ENCODE measurements around the gene GNAT1. TPM values are rescaled to one million over a fixed set of nuclear protein-coding genes. Genes with fewer than 3 reads are reported as not detected.

GNAT1 gene
- total and polyA plus RNA-seq, 2 of the 13 experiments (the other 11 are each of a cell fraction or from before 2014, with no cell fraction given), result 0.15 TPM; not detected in 1

DNA sequence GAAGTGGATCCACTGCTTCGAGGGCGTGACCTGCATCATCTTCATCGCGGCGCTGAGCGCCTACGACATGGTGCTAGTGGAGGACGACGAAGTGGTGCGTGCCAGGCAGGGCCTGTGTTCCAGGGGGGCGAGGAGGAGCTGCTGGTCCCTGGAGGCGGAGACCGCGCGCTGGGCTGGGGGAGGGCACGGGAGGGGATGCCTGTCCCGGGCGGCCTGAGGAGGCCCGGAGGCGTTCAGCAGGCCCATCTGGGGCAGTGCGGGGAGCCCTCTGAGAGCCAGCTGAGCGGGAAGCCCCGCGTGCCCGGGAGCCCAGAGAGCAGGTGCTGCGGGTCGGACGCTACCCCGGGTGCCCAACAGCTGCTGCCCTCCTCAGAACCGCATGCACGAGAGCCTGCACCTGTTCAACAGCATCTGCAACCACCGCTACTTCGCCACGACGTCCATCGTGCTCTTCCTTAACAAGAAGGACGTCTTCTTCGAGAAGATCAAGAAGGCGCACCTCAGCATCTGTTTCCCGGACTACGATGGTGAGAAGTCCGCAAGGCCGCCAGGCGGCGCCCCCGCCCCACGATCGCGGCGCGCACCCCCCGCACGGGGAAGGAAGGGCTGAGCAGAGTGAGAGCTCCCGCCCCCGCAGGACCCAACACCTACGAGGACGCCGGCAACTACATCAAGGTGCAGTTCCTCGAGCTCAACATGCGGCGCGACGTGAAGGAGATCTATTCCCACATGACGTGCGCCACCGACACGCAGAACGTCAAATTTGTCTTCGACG lies 2.9 kb downstream of the GNAT1 start:
- 94% methylated on average over 15 of the region's 70 CpGs for WGBS (ENCODE audit: low lambda C conversion rate)
- Histone ChIP-seq H3K79me2 (ENCODE audit: insufficient read depth, low read length) (no peaks in the 10 kb centered on the region), H4K20me1 (ENCODE audit: insufficient read depth, low read length) (peaks cover 4% of the 10 kb centered on the region), H3K4me2 (ENCODE audit: low read depth, low read length) (peak overlapping the region; percentile 91), H3K27me3 (ENCODE audit: control insufficient read depth in 1 of 2, insufficient read depth in 2 of 2, low read length in 2 of 2) (no peaks in the 10 kb centered on the region), H3K9me3 (ENCODE audit: low read length) (no peaks in the 10 kb centered on the region), H3K27ac (ENCODE audit: extremely low read length, insufficient read depth, low read length) (peak overlapping the region; percentile 97), H2AFZ (ENCODE audit: low read length) (no peak overlapping the region), H3K36me3 (replicated peaks in 1 of 2; ENCODE audit: control insufficient read depth in 1 of 2, insufficient read depth in 2 of 2, low read length in 2 of 2) (no peaks in the 10 kb centered on the region), H3K4me3 (replicated peaks in 1 of 3; ENCODE audit: insufficient read depth in 1 of 3, low read depth in 2 of 3, low read length in 3 of 3) (peak overlapping the region in 2 of 3 experiments; percentile 25 to 70; a peak in 4 of 6 replicates), H3K9ac (ENCODE audit: insufficient read depth, low read depth, low read length) (0 out of 2 replicates have a peak overlapping the region, but pooled peaks have one; percentile 24), H3K4me1 (ENCODE audit: insufficient read depth, low read length) (peaks cover 54% of the 10 kb centered on the region)
- ChIA-PET CTCF (ENCODE audit: low intra/inter-chr PET ratio, low total read pairs) (interaction anchor here (1.1 to 4.8 kb wide), 5 partner anchors 11 to 77 kb away, joined by 4 to 265 read pairs (median 5); partner anchors contain the start of gene SLC38A3), POLR2A (interaction anchor here (0.9 to 4.0 kb wide), 21 partner anchors 14 to 350 kb away, joined by 3 to 844 read pairs (median 10); partner anchors contain the start of genes GNAI2, HYAL1, HYAL3 and IFRD2)
- TSS peak; percentile 61 for BruUV-seq (replicated peaks)
- peak; percentile 19 for ATAC-seq
- peak; percentile 51 for DNase-seq (ENCODE audit: low spot score)
- in situ Hi-C loops (cut with HindIII; ENCODE audit: extremely low pct_ligation_motif_present, low pct_unique_long_range_greater_than_20kb) (loop anchor here (5.0 to 10.0 kb wide), 2 partner anchors 33 to 80 kb away; partner anchors contain the start of gene LSMEM2), intact Hi-C loops (cut with micrococcal nuclease; ENCODE audit: unreplicated experiment) (loop anchor here (5.0 kb wide), 1 partner anchor 78 kb away; no protein-coding TSS in a partner anchor)
- no peak for FAIRE-seq
- TF ChIP-seq TEAD3 (CRISPR knock-in tag; optimal IDR thresholded peaks at IDR 0.05; ENCODE audit: borderline replicate concordance), result peak; percentile 30
- peak; percentile 39; the same call in 1 of the 2 replicates for TF ChIP-seq ATF2 (CRISPR knock-in tag; IDR thresholded peaks at IDR 0.05)
- TF ChIP-seq SRY (CRISPR knock-in tag; IDR thresholded peaks at IDR 0.05), result 0 out of 2 replicates have a peak, but pooled peaks have one; percentile 24
- TF ChIP-seq ZBTB44 (CRISPR knock-in tag; IDR thresholded peaks at IDR 0.05), result 0 out of 2 replicates have a peak, but pooled peaks have one; percentile 36
- TF ChIP-seq, protein P1, sequence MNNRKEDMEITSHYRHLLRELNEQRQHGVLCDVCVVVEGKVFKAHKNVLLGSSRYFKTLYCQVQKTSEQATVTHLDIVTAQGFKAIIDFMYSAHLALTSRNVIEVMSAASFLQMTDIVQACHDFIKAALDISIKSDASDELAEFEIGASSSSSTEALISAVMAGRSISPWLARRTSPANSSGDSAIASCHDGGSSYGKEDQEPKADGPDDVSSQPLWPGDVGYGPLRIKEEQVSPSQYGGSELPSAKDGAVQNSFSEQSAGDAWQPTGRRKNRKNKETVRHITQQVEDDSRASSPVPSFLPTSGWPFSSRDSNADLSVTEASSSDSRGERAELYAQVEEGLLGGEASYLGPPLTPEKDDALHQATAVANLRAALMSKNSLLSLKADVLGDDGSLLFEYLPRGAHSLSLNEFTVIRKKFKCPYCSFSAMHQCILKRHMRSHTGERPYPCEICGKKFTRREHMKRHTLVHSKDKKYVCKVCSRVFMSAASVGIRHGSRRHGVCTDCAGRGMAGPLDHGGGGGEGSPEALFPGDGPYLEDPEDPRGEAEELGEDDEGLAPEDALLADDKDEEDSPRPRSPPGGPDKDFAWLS (CRISPR knock-in tag; IDR thresholded peaks at IDR 0.05; ENCODE audit: borderline replicate concordance), result 0 out of 2 replicates have a peak, but pooled peaks have one; percentile 79
- TF ChIP-seq, protein P2, sequence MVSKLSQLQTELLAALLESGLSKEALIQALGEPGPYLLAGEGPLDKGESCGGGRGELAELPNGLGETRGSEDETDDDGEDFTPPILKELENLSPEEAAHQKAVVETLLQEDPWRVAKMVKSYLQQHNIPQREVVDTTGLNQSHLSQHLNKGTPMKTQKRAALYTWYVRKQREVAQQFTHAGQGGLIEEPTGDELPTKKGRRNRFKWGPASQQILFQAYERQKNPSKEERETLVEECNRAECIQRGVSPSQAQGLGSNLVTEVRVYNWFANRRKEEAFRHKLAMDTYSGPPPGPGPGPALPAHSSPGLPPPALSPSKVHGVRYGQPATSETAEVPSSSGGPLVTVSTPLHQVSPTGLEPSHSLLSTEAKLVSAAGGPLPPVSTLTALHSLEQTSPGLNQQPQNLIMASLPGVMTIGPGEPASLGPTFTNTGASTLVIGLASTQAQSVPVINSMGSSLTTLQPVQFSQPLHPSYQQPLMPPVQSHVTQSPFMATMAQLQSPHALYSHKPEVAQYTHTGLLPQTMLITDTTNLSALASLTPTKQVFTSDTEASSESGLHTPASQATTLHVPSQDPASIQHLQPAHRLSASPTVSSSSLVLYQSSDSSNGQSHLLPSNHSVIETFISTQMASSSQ (IDR thresholded peaks at IDR 0.05; ENCODE audit: low read depth), result no peak
- TF ChIP-seq, protein P2 (CRISPR knock-in tag; IDR thresholded peaks at IDR 0.05; ENCODE audit: borderline replicate concordance), result peak; percentile 27; the same call in 1 of the 2 replicates
- 0 out of 2 replicates have a peak, but pooled peaks have one; percentile 50 for TF ChIP-seq NFKBIZ (CRISPR knock-in tag; IDR thresholded peaks at IDR 0.05)
- peak; percentile 69; the same call in 1 of the 2 replicates for TF ChIP-seq HDAC2 (CRISPR knock-in tag; IDR thresholded peaks at IDR 0.05)
- peak; percentile 51; the same call in 1 of the 2 replicates for TF ChIP-seq ZFP91 (CRISPR knock-in tag; IDR thresholded peaks at IDR 0.05; ENCODE audit: borderline replicate concordance)

Measured in HepG2 (cell line).